ENCODE results near the gene MOXD1.

Gene MOXD1

GRCh38 chr6:132413499-132413802 lies 12.2 kb upstream of the MOXD1 start:
- Histone ChIP-seq H3K4me1 (ENCODE audit: insufficient read depth, low read length) (no peaks in the 10 kb centered on the region), H3K27ac (ENCODE audit: low read depth, low read length) (no peak overlapping the region), H3K36me3 (ENCODE audit: insufficient read depth, low read length) (no peaks in the 10 kb centered on the region), H3K9ac (ENCODE audit: low read length) (no peak overlapping the region), H3K27me3 (ENCODE audit: control insufficient read depth in 1 of 2, insufficient read depth in 2 of 2, low read length in 2 of 2) (no peaks in the 10 kb centered on the region), H3K9me3 (ENCODE audit: low read length) (no peaks in the 10 kb centered on the region), H3K4me3 (ENCODE audit: low read depth in 1 of 2, low read length in 2 of 2) (no peak overlapping the region)

- H3K9me3 ChIP-seq (ENCODE audit: low read length) = no peaks in the 10 kb centered on the region
- no peak overlapping the region for H3K27ac ChIP-seq (ENCODE audit: low read depth, low read length)
- H3K9ac ChIP-seq (ENCODE audit: low read length) = no peak overlapping the region
- H3K27me3 ChIP-seq (ENCODE audit: control insufficient read depth in 1 of 2, insufficient read depth in 2 of 2, low read length in 2 of 2) = no peaks in the 10 kb centered on the region
- no peaks in the 10 kb centered on the region for H3K36me3 ChIP-seq (ENCODE audit: insufficient read depth, low read length)
- no peak overlapping the region for H3K4me3 ChIP-seq (ENCODE audit: low read depth in 1 of 2, low read length in 2 of 2)
- no peaks in the 10 kb centered on the region for H3K4me1 ChIP-seq (ENCODE audit: insufficient read depth, low read length)
Measured at GRCh38 chr6:132412656-132413498, 11.6 kb upstream of the MOXD1 start.

GRCh38 chr6:132411296-132411695 lies 10.0 kb upstream of the MOXD1 start:
- no peaks in the 10 kb centered on the region for H3K27me3 ChIP-seq (ENCODE audit: control insufficient read depth in 1 of 2, insufficient read depth in 2 of 2, low read length in 2 of 2)
- no peak overlapping the region for H3K27ac ChIP-seq (ENCODE audit: low read depth, low read length)
- no peak overlapping the region for H3K9ac ChIP-seq (ENCODE audit: low read length)
- no peak overlapping the region for H3K4me3 ChIP-seq (ENCODE audit: low read depth in 1 of 2, low read length in 2 of 2)
- no peaks in the 10 kb centered on the region for H3K36me3 ChIP-seq (ENCODE audit: insufficient read depth, low read length)
- no peaks in the 10 kb centered on the region for H3K4me1 ChIP-seq (ENCODE audit: insufficient read depth, low read length)
- H3K9me3 ChIP-seq (ENCODE audit: low read length) = no peaks in the 10 kb centered on the region

- Histone ChIP-seq H3K27ac (ENCODE audit: low read depth, low read length) (no peak overlapping the region), H3K9ac (ENCODE audit: low read length) (no peak overlapping the region), H3K36me3 (ENCODE audit: insufficient read depth, low read length) (no peaks in the 10 kb centered on the region), H3K27me3 (ENCODE audit: control insufficient read depth in 1 of 2, insufficient read depth in 2 of 2, low read length in 2 of 2) (no peaks in the 10 kb centered on the region), H3K4me1 (ENCODE audit: insufficient read depth, low read length) (no peaks in the 10 kb centered on the region), H3K9me3 (ENCODE audit: low read length) (no peaks in the 10 kb centered on the region), H3K4me3 (ENCODE audit: low read depth in 1 of 2, low read length in 2 of 2) (no peak overlapping the region)
Measured at GRCh38 chr6:132410830-132411229, 9.6 kb upstream of the MOXD1 start.

- Histone ChIP-seq H3K4me3 (ENCODE audit: low read depth in 1 of 2, low read length in 2 of 2) (no peak overlapping the region), H3K36me3 (ENCODE audit: insufficient read depth, low read length) (no peaks in the 10 kb centered on the region), H3K27me3 (ENCODE audit: control insufficient read depth in 1 of 2, insufficient read depth in 2 of 2, low read length in 2 of 2) (peaks cover 0 to 6% of the 10 kb centered on the region in 2 donors), H3K9ac (ENCODE audit: low read length) (no peak overlapping the region), H3K9me3 (ENCODE audit: low read length) (no peaks in the 10 kb centered on the region), H3K4me1 (ENCODE audit: insufficient read depth, low read length) (no peaks in the 10 kb centered on the region), H3K27ac (ENCODE audit: low read depth, low read length) (no peak overlapping the region)
Measured at GRCh38 chr6:132405143-132405915, 4.1 kb upstream of the MOXD1 start.

- no peaks in the 10 kb centered on the region for H3K4me1 ChIP-seq (ENCODE audit: insufficient read depth, low read length)
- H3K9ac ChIP-seq (ENCODE audit: low read length) = no peak overlapping the region
- no peaks in the 10 kb centered on the region for H3K9me3 ChIP-seq (ENCODE audit: low read length)
- H3K27me3 ChIP-seq (ENCODE audit: control insufficient read depth in 1 of 2, insufficient read depth in 2 of 2, low read length in 2 of 2) = peaks cover 0 to 7% of the 10 kb centered on the region in 2 donors
- H3K27ac ChIP-seq (ENCODE audit: low read depth, low read length) = no peak overlapping the region
- no peaks in the 10 kb centered on the region for H3K36me3 ChIP-seq (ENCODE audit: insufficient read depth, low read length)
- no peak overlapping the region for H3K4me3 ChIP-seq (ENCODE audit: low read depth in 1 of 2, low read length in 2 of 2)
Measured at GRCh38 chr6:132404736-132405135, 3.5 kb upstream of the MOXD1 start.

- no peaks in the 10 kb centered on the region for H3K4me1 ChIP-seq (ENCODE audit: insufficient read depth, low read length)
- H3K27ac ChIP-seq (ENCODE audit: low read depth, low read length) = no peak overlapping the region
- no peak overlapping the region for H3K4me3 ChIP-seq (ENCODE audit: low read depth in 1 of 2, low read length in 2 of 2)
- peaks cover 0 to 11% of the 10 kb centered on the region in 2 donors for H3K27me3 ChIP-seq (ENCODE audit: control insufficient read depth in 1 of 2, insufficient read depth in 2 of 2, low read length in 2 of 2)
- H3K9ac ChIP-seq (ENCODE audit: low read length) = no peak overlapping the region
- no peaks in the 10 kb centered on the region for H3K9me3 ChIP-seq (ENCODE audit: low read length)
- H3K36me3 ChIP-seq (ENCODE audit: insufficient read depth, low read length) = no peaks in the 10 kb centered on the region
Measured at GRCh38 chr6:132404330-132404729, 3.1 kb upstream of the MOXD1 start.

GRCh38 chr6:132401618-132402285 lies 477 bp upstream of the MOXD1 start:
- H3K36me3 ChIP-seq (ENCODE audit: insufficient read depth, low read length) = no peaks in the 10 kb centered on the region
- H3K9ac ChIP-seq (ENCODE audit: low read length) = no peak overlapping the region
- no peak overlapping the region for H3K27ac ChIP-seq (ENCODE audit: low read depth, low read length)
- H3K9me3 ChIP-seq (ENCODE audit: low read length) = no peaks in the 10 kb centered on the region
- peak overlapping the region; percentile 40 to 56 for H3K4me3 ChIP-seq (ENCODE audit: low read depth in 1 of 2, low read length in 2 of 2)
- H3K27me3 ChIP-seq (ENCODE audit: control insufficient read depth in 1 of 2, insufficient read depth in 2 of 2, low read length in 2 of 2) = peaks cover 0 to 13% of the 10 kb centered on the region in 2 donors
- no peaks in the 10 kb centered on the region for H3K4me1 ChIP-seq (ENCODE audit: insufficient read depth, low read length)

- H3K9me3 ChIP-seq (ENCODE audit: low read length) = no peaks in the 10 kb centered on the region
- no peaks in the 10 kb centered on the region for H3K36me3 ChIP-seq (ENCODE audit: insufficient read depth, low read length)
- peak overlapping the region; percentile 39 for H3K27ac ChIP-seq (ENCODE audit: low read depth, low read length)
- peak overlapping the region; percentile 53 to 69 for H3K4me3 ChIP-seq (ENCODE audit: low read depth in 1 of 2, low read length in 2 of 2)
- peak overlapping the region; percentile 17 for H3K9ac ChIP-seq (ENCODE audit: low read length)
- H3K4me1 ChIP-seq (ENCODE audit: insufficient read depth, low read length) = no peaks in the 10 kb centered on the region
- peaks cover 0 to 13% of the 10 kb centered on the region in 2 donors for H3K27me3 ChIP-seq (ENCODE audit: control insufficient read depth in 1 of 2, insufficient read depth in 2 of 2, low read length in 2 of 2)
Measured at GRCh38 chr6:132400555-132400882, 756 bp downstream of the MOXD1 start.

- Histone ChIP-seq H3K36me3 (ENCODE audit: insufficient read depth, low read length) (no peaks in the 10 kb centered on the region), H3K4me3 (ENCODE audit: low read depth in 1 of 2, low read length in 2 of 2) (peak overlapping the region in 1 of 2 donors; percentile 69), H3K9ac (ENCODE audit: low read length) (no peak overlapping the region), H3K27ac (ENCODE audit: low read depth, low read length) (no peak overlapping the region), H3K27me3 (ENCODE audit: control insufficient read depth in 1 of 2, insufficient read depth in 2 of 2, low read length in 2 of 2) (peaks cover 0 to 13% of the 10 kb centered on the region in 2 donors), H3K4me1 (ENCODE audit: insufficient read depth, low read length) (no peaks in the 10 kb centered on the region), H3K9me3 (ENCODE audit: low read length) (no peaks in the 10 kb centered on the region)
Measured at GRCh38 chr6:132399376-132400074, 1.8 kb downstream of the MOXD1 start.

GRCh38 chr6:132395015-132395597 lies 6.2 kb downstream of the MOXD1 start:
- Histone ChIP-seq H3K27me3 (ENCODE audit: control insufficient read depth in 1 of 2, insufficient read depth in 2 of 2, low read length in 2 of 2) (peaks cover 0 to 7% of the 10 kb centered on the region in 2 donors), H3K9ac (ENCODE audit: low read length) (no peak overlapping the region), H3K9me3 (ENCODE audit: low read length) (no peaks in the 10 kb centered on the region), H3K36me3 (ENCODE audit: insufficient read depth, low read length) (no peaks in the 10 kb centered on the region), H3K27ac (ENCODE audit: low read depth, low read length) (no peak overlapping the region), H3K4me1 (ENCODE audit: insufficient read depth, low read length) (peaks cover 10% of the 10 kb centered on the region), H3K4me3 (ENCODE audit: low read depth in 1 of 2, low read length in 2 of 2) (no peak overlapping the region)
